ENCODE measurements around the gene CST11. TPM values are rescaled to one million over a fixed set of nuclear protein-coding genes. Genes with fewer than 3 reads are reported as not detected.
"Not testable (repeated sequence)": the region's sequence is repeated elsewhere in the genome, so short reads cannot be mapped to it uniquely, and the experiment has no call there.

The CST11 gene
- total and polyA plus RNA-seq, 2 donors (not counting 3 experiments of a cell fraction or from before 2014, with no cell fraction given), result not detected

- BruUV-seq (replicated peaks), result no TSS peak
- FAIRE-seq, result no peak
- no peak overlapping the region for H3K9ac ChIP-seq (replicated peaks; ENCODE audit: extremely low read depth, insufficient read depth, low read length)
- no peaks in the 10 kb centered on the region for H3K9me1 ChIP-seq (replicated peaks; ENCODE audit: control insufficient read depth, extremely low read depth, insufficient read depth, low read length)
- dilution Hi-C loops (cut with MboI; ENCODE audit: extremely low pct_ligation_motif_present, low sequenced_read_pairs), result no loop called here
- no peak for TF ChIP-seq EZH2 (IDR thresholded peaks at IDR 0.05; ENCODE audit: borderline replicate concordance, low read depth, low read length, severe bottlenecking)
- no peak for TF ChIP-seq POLR2A (IDR thresholded peaks at IDR 0.05; ENCODE audit: low read depth, low read length)
- TF ChIP-seq MAX (IDR thresholded peaks at IDR 0.05; ENCODE audit: insufficient read depth, insufficient read length), result no peak
- TF ChIP-seq JUN (IDR thresholded peaks at IDR 0.05; ENCODE audit: borderline replicate concordance, insufficient read depth, insufficient read length, low read depth), result no peak
- no peak for TF ChIP-seq MYC (IDR thresholded peaks at IDR 0.05; ENCODE audit: low read depth, low read length)
- no peaks in the 10 kb centered on the region for H3K79me2 ChIP-seq (ENCODE audit: control insufficient read depth, insufficient read depth, low read length)
- H3K9me3 ChIP-seq (replicated peaks; ENCODE audit: control insufficient read depth, insufficient read depth, low read length), result no peaks in the 10 kb centered on the region
- no peak for DNase-seq (ENCODE audit: low read depth, low spot score)
- no peak overlapping the region for H3K4me3 ChIP-seq (replicated peaks in 1 of 3; ENCODE audit: insufficient read depth in 1 of 3, low read depth in 1 of 3, low read length in 3 of 3)
- H3K36me3 ChIP-seq (ENCODE audit: control insufficient read depth in 2 of 2, extremely low read depth in 1 of 2, insufficient read depth in 2 of 2, low read length in 2 of 2), result no peaks in the 10 kb centered on the region
- ChIA-PET CTCF (no interaction called here), POLR2A (no interaction called here)
- intact Hi-C loops (cut with micrococcal nuclease), result no loop called here
- no peak overlapping the region for H2AFZ ChIP-seq (ENCODE audit: low read depth, low read length)
- H3K27ac ChIP-seq (ENCODE audit: insufficient read depth, low read depth, low read length), result no peak overlapping the region
- H3K27me3 ChIP-seq (ENCODE audit: control insufficient read depth in 2 of 2, insufficient read depth in 2 of 2, low read length in 2 of 2), result no peaks in the 10 kb centered on the region
- H3K4me1 ChIP-seq (ENCODE audit: control insufficient read depth, extremely low read depth, insufficient read depth, low read length), result no peaks in the 10 kb centered on the region
- H3K4me2 ChIP-seq (ENCODE audit: insufficient read depth, low read length), result no peak overlapping the region
- no peaks in the 10 kb centered on the region for H4K20me1 ChIP-seq (replicated peaks; ENCODE audit: control insufficient read depth, extremely low read depth, insufficient read depth, low read length)
Observed at GRCh38 chr20:23475395-23475794, 22.7 kb upstream of the CST11 start.

GRCh38 chr20:23473293-23473692 is 20.6 kb upstream of the CST11 start:
- H3K4me2 ChIP-seq (ENCODE audit: insufficient read depth, low read length); H3K4me1 ChIP-seq (ENCODE audit: control insufficient read depth, extremely low read depth, insufficient read depth, low read length); H3K9me1 ChIP-seq (replicated peaks; ENCODE audit: control insufficient read depth, extremely low read depth, insufficient read depth, low read length); H3K36me3 ChIP-seq (ENCODE audit: control insufficient read depth in 2 of 2, extremely low read depth in 1 of 2, insufficient read depth in 2 of 2, low read length in 2 of 2); H3K27me3 ChIP-seq (ENCODE audit: control insufficient read depth in 2 of 2, insufficient read depth in 2 of 2, low read length in 2 of 2); H2AFZ ChIP-seq (ENCODE audit: low read depth, low read length); dilution Hi-C loops (cut with MboI; ENCODE audit: extremely low pct_ligation_motif_present, low sequenced_read_pairs); CTCF ChIA-PET; H3K4me3 ChIP-seq (replicated peaks in 1 of 3; ENCODE audit: insufficient read depth in 1 of 3, low read depth in 1 of 3, low read length in 3 of 3); intact Hi-C loops (cut with micrococcal nuclease); FAIRE-seq; BruUV-seq (replicated peaks); POLR2A ChIA-PET; H3K9ac ChIP-seq (replicated peaks; ENCODE audit: extremely low read depth, insufficient read depth, low read length); H3K79me2 ChIP-seq (ENCODE audit: control insufficient read depth, insufficient read depth, low read length); H3K27ac ChIP-seq (ENCODE audit: insufficient read depth, low read depth, low read length); H4K20me1 ChIP-seq (replicated peaks; ENCODE audit: control insufficient read depth, extremely low read depth, insufficient read depth, low read length); DNase-seq (ENCODE audit: low read depth, low spot score); H3K9me3 ChIP-seq (replicated peaks; ENCODE audit: control insufficient read depth, insufficient read depth, low read length): not testable (repeated sequence)

DNA sequence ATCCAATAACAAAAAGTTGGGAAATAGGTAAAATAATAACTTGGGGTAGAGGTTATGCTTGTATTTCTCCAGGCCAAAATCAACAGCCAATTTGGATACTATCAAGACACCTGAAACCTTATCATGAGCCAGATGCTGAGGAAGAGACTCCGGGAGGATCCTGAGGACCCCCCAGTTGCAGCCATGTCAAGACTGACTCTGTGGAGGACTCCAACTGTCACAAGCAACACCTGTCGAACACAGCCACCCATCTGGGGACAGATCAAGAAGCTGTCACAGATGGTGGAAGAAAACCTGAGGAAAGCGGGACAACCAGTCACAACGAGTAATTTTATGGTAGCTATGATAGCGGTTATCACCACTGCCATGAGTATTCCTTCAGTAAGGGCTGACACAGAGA is 19.6 kb upstream of the CST11 start:
- FAIRE-seq; DNase-seq (ENCODE audit: low read depth, low spot score); H3K27me3 ChIP-seq (ENCODE audit: control insufficient read depth in 2 of 2, insufficient read depth in 2 of 2, low read length in 2 of 2); dilution Hi-C loops (cut with MboI; ENCODE audit: extremely low pct_ligation_motif_present, low sequenced_read_pairs); H3K36me3 ChIP-seq (ENCODE audit: control insufficient read depth in 2 of 2, extremely low read depth in 1 of 2, insufficient read depth in 2 of 2, low read length in 2 of 2); H2AFZ ChIP-seq (ENCODE audit: low read depth, low read length); H3K9me1 ChIP-seq (replicated peaks; ENCODE audit: control insufficient read depth, extremely low read depth, insufficient read depth, low read length); H3K9ac ChIP-seq (replicated peaks; ENCODE audit: extremely low read depth, insufficient read depth, low read length); H4K20me1 ChIP-seq (replicated peaks; ENCODE audit: control insufficient read depth, extremely low read depth, insufficient read depth, low read length); H3K27ac ChIP-seq (ENCODE audit: insufficient read depth, low read depth, low read length); H3K4me3 ChIP-seq (replicated peaks in 1 of 3; ENCODE audit: insufficient read depth in 1 of 3, low read depth in 1 of 3, low read length in 3 of 3); H3K4me2 ChIP-seq (ENCODE audit: insufficient read depth, low read length); BruUV-seq (replicated peaks); POLR2A ChIA-PET; H3K4me1 ChIP-seq (ENCODE audit: control insufficient read depth, extremely low read depth, insufficient read depth, low read length); intact Hi-C loops (cut with micrococcal nuclease); CTCF ChIA-PET; H3K79me2 ChIP-seq (ENCODE audit: control insufficient read depth, insufficient read depth, low read length); H3K9me3 ChIP-seq (replicated peaks; ENCODE audit: control insufficient read depth, insufficient read depth, low read length): not testable (repeated sequence)

DNA sequence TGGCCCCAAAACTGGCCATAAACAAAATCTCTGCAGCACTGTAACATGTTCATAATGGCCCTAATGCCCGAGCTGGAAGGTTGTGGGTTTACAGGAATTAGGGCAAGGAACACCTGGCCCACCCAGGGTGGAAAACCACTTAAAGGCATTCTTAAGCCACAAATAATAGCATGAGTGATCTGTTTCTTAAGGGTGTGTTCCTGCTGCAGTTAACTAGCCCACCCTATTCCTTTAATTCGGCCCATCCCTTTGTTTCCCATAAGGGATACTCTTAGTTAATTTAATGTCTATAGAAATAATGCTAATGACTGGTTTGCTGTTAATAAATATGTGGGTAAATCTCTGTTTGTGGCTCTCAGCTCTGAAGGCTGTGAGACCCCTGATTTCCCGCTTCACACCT is 14.3 kb upstream of the CST11 start:
- CTCF ChIA-PET; POLR2A ChIA-PET; DNase-seq (ENCODE audit: low read depth, low spot score); H3K9ac ChIP-seq (replicated peaks; ENCODE audit: extremely low read depth, insufficient read depth, low read length); H2AFZ ChIP-seq (ENCODE audit: low read depth, low read length); FAIRE-seq; H3K4me1 ChIP-seq (ENCODE audit: control insufficient read depth, extremely low read depth, insufficient read depth, low read length); intact Hi-C loops (cut with micrococcal nuclease); dilution Hi-C loops (cut with MboI; ENCODE audit: extremely low pct_ligation_motif_present, low sequenced_read_pairs); H4K20me1 ChIP-seq (replicated peaks; ENCODE audit: control insufficient read depth, extremely low read depth, insufficient read depth, low read length); H3K27ac ChIP-seq (ENCODE audit: insufficient read depth, low read depth, low read length); H3K9me1 ChIP-seq (replicated peaks; ENCODE audit: control insufficient read depth, extremely low read depth, insufficient read depth, low read length); BruUV-seq (replicated peaks); H3K4me3 ChIP-seq (replicated peaks in 1 of 3; ENCODE audit: insufficient read depth in 1 of 3, low read depth in 1 of 3, low read length in 3 of 3); H3K27me3 ChIP-seq (ENCODE audit: control insufficient read depth in 2 of 2, insufficient read depth in 2 of 2, low read length in 2 of 2); H3K9me3 ChIP-seq (replicated peaks; ENCODE audit: control insufficient read depth, insufficient read depth, low read length); H3K4me2 ChIP-seq (ENCODE audit: insufficient read depth, low read length); H3K79me2 ChIP-seq (ENCODE audit: control insufficient read depth, insufficient read depth, low read length); H3K36me3 ChIP-seq (ENCODE audit: control insufficient read depth in 2 of 2, extremely low read depth in 1 of 2, insufficient read depth in 2 of 2, low read length in 2 of 2): not testable (repeated sequence)
